ENCODE measurements around the gene SGK1. TPM values are rescaled to one million over a fixed set of nuclear protein-coding genes. Genes with fewer than 3 reads are reported as not detected.

The SGK1 gene
- polyA plus RNA-seq, 1 donor (not counting 4 experiments of a cell fraction or from before 2014, with no cell fraction given): 156 TPM

GRCh38 chr6:134289204-134289575 is 28.7 kb downstream of the SGK1 start:
- Histone ChIP-seq H2AFZ (ENCODE audit: control insufficient read depth, low read length) (peak overlapping the region; percentile 45), H4K20me1 (ENCODE audit: control insufficient read depth, extremely low read depth, insufficient read depth, low read length) (no peaks in the 10 kb centered on the region), H3K4me3 (ENCODE audit: control insufficient read depth in 2 of 3, extremely low read depth in 1 of 3, insufficient read depth in 2 of 3, low read depth in 1 of 3, low read length in 3 of 3) (peak overlapping the region in 1 of 3 experiments; percentile 6), H3K4me2 (ENCODE audit: control insufficient read depth, extremely low read depth, insufficient read depth, low read depth, low read length) (peak overlapping the region; percentile 43), H3K9ac (ENCODE audit: control insufficient read depth, extremely low read depth, insufficient read depth, low read length) (peak overlapping the region; percentile 57), H3K9me3 (ENCODE audit: control insufficient read depth, low read depth, low read length) (no peaks in the 10 kb centered on the region), H3K27me3 (ENCODE audit: control insufficient read depth, extremely low read depth, insufficient read depth, low read length) (no peaks in the 10 kb centered on the region), H3K27ac (ENCODE audit: control insufficient read depth, insufficient read depth, low read length) (peak overlapping the region; percentile 87), H3K79me2 (ENCODE audit: control insufficient read depth, insufficient read depth, low read length) (no peaks in the 10 kb centered on the region), H3K36me3 (ENCODE audit: control insufficient read depth in 2 of 2, extremely low read depth in 1 of 2, insufficient read depth in 2 of 2, low read length in 2 of 2) (no peaks in the 10 kb centered on the region), H3K4me1 (ENCODE audit: control insufficient read depth, extremely low read depth, insufficient read depth, low read length) (peaks cover 19% of the 10 kb centered on the region), H3K9me1 (ENCODE audit: control insufficient read depth, extremely low read depth, insufficient read depth, low read length) (no peaks in the 10 kb centered on the region)
- dilution Hi-C loops (cut with MboI; ENCODE audit: extremely low pct_ligation_motif_present, low sequenced_read_pairs): no loop called here
- FAIRE-seq (no peak), DNase-seq (ENCODE audit: low read depth, low spot score) (no peak)
- TF ChIP-seq, protein P1, sequence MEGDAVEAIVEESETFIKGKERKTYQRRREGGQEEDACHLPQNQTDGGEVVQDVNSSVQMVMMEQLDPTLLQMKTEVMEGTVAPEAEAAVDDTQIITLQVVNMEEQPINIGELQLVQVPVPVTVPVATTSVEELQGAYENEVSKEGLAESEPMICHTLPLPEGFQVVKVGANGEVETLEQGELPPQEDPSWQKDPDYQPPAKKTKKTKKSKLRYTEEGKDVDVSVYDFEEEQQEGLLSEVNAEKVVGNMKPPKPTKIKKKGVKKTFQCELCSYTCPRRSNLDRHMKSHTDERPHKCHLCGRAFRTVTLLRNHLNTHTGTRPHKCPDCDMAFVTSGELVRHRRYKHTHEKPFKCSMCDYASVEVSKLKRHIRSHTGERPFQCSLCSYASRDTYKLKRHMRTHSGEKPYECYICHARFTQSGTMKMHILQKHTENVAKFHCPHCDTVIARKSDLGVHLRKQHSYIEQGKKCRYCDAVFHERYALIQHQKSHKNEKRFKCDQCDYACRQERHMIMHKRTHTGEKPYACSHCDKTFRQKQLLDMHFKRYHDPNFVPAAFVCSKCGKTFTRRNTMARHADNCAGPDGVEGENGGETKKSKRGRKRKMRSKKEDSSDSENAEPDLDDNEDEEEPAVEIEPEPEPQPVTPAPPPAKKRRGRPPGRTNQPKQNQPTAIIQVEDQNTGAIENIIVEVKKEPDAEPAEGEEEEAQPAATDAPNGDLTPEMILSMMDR (optimal IDR thresholded peaks at IDR 0.05 in 1 of 3, IDR thresholded peaks at IDR 0.05 in 1 of 3, conservative IDR thresholded peaks at IDR 0.05 in 1 of 3; ENCODE audit: extremely low read depth in 1 of 3, insufficient read depth in 2 of 3, low read length in 3 of 3): no peak
- no peak for TF ChIP-seq EZH2 (IDR thresholded peaks at IDR 0.05; ENCODE audit: low read length)

DNA sequence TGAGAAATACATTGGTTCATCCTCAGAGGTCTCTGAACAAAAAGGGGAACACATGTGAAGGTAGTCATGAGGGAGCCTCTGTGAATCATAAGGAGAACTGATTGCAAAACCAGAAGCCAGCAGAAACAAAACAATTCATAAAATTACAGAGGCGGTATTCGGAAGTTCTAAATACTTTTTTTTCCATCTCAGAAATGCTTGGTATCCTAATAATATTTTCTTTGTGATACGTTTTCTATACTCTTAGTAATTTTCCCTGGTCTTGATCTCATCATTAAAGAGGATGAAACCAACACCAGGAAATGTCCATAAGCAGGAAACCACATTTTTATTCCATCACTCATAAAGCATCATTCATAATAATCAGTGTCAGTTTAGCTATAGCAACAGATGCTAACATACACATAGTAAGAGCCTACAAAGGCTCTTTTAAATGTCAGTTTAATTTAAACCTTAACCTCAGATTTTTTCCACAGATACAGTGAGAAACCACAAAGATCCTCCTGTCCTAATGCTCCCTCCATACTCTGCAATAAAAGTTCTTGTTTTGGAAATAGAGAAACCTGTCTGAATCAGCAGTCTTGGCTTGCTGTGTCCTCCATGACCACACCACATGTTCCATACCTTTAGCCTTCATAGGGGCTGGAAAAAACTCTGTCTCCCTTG is 29.2 kb downstream of the SGK1 start:
- peaks cover 19% of the 10 kb centered on the region for H3K4me1 ChIP-seq (ENCODE audit: control insufficient read depth, extremely low read depth, insufficient read depth, low read length)
- H3K79me2 ChIP-seq (ENCODE audit: control insufficient read depth, insufficient read depth, low read length): no peaks in the 10 kb centered on the region
- DNase-seq (ENCODE audit: low read depth, low spot score): peak; percentile 21
- H3K9me1 ChIP-seq (ENCODE audit: control insufficient read depth, extremely low read depth, insufficient read depth, low read length): no peaks in the 10 kb centered on the region
- peak; percentile 85 for FAIRE-seq
- no peaks in the 10 kb centered on the region for H4K20me1 ChIP-seq (ENCODE audit: control insufficient read depth, extremely low read depth, insufficient read depth, low read length)
- peak overlapping the region; percentile 43 for H3K4me2 ChIP-seq (ENCODE audit: control insufficient read depth, extremely low read depth, insufficient read depth, low read depth, low read length)
- H3K36me3 ChIP-seq (ENCODE audit: control insufficient read depth in 2 of 2, extremely low read depth in 1 of 2, insufficient read depth in 2 of 2, low read length in 2 of 2): no peaks in the 10 kb centered on the region
- no peaks in the 10 kb centered on the region for H3K27me3 ChIP-seq (ENCODE audit: control insufficient read depth, extremely low read depth, insufficient read depth, low read length)
- peak overlapping the region in 1 of 3 experiments; percentile 6 for H3K4me3 ChIP-seq (ENCODE audit: control insufficient read depth in 2 of 3, extremely low read depth in 1 of 3, insufficient read depth in 2 of 3, low read depth in 1 of 3, low read length in 3 of 3)
- H2AFZ ChIP-seq (ENCODE audit: control insufficient read depth, low read length): peak overlapping the region; percentile 95
- no peaks in the 10 kb centered on the region for H3K9me3 ChIP-seq (ENCODE audit: control insufficient read depth, low read depth, low read length)
- H3K27ac ChIP-seq (ENCODE audit: control insufficient read depth, insufficient read depth, low read length): peak overlapping the region; percentile 87
- dilution Hi-C loops (cut with MboI; ENCODE audit: extremely low pct_ligation_motif_present, low sequenced_read_pairs): no loop called here
- H3K9ac ChIP-seq (ENCODE audit: control insufficient read depth, extremely low read depth, insufficient read depth, low read length): peak overlapping the region; percentile 57
- TF ChIP-seq, protein P1 (optimal IDR thresholded peaks at IDR 0.05 in 1 of 3, IDR thresholded peaks at IDR 0.05 in 1 of 3, conservative IDR thresholded peaks at IDR 0.05 in 1 of 3; ENCODE audit: extremely low read depth in 1 of 3, insufficient read depth in 2 of 3, low read length in 3 of 3): no peak
- TF ChIP-seq EZH2 (IDR thresholded peaks at IDR 0.05; ENCODE audit: low read length): no peak

Data from keratinocyte (primary cell).